HG03565 (cell line): ENCODE data around the gene LMBR1.
A peak's percentile ranks its signal among the peaks of the same experiment; 100 is the strongest.

ENCODE experiments used
- ATAC-seq: cut with Tn5 transposase; IDR thresholded peaks from one replicate; pipeline ENCODE4 v1.9.1; 2021; ENCODE audit warnings: mild to moderate bottlenecking, moderate library complexity; ENCODE audit not compliant: unreplicated experiment

The LMBR1 gene

GRCh38 chr7:156764016-156764669 lies 128.8 kb downstream of the LMBR1 start:
- ATAC-seq, result no peak

GRCh38 chr7:156759579-156760202 lies 133.3 kb downstream of the LMBR1 start:
- ATAC-seq, result no peak

- ATAC-seq, result no peak
These were observed 133.8 kb downstream of the LMBR1 start for GRCh38 chr7:156759143-156759542.

GRCh38 chr7:156754201-156754600 lies 138.8 kb downstream of the LMBR1 start:
- no peak for ATAC-seq

GRCh38 chr7:156753630-156754029 lies 139.4 kb downstream of the LMBR1 start:
- no peak for ATAC-seq

- ATAC-seq, result no peak
These were observed 139.8 kb downstream of the LMBR1 start for GRCh38 chr7:156753229-156753560.

GRCh38 chr7:156752367-156753228 lies 140.4 kb downstream of the LMBR1 start:
- no peak for ATAC-seq

GRCh38 chr7:156751319-156751718 lies 141.7 kb downstream of the LMBR1 start:
- peak; percentile 85 for ATAC-seq

GRCh38 chr7:156747718-156748117 lies 145.3 kb downstream of the LMBR1 start:
- ATAC-seq, result no peak

- ATAC-seq, result no peak
These were observed 146.1 kb downstream of the LMBR1 start for GRCh38 chr7:156746891-156747290.

- no peak for ATAC-seq
These were observed 153.4 kb downstream of the LMBR1 start for GRCh38 chr7:156739596-156739995.

GRCh38 chr7:156735851-156736250 lies 157.1 kb downstream of the LMBR1 start:
- ATAC-seq, result no peak

- ATAC-seq, result no peak
These were observed 159.3 kb downstream of the LMBR1 start for GRCh38 chr7:156733638-156734037.

GRCh38 chr7:156732091-156732625 lies 160.8 kb downstream of the LMBR1 start:
- no peak for ATAC-seq

GRCh38 chr7:156731651-156732050 lies 161.3 kb downstream of the LMBR1 start:
- no peak for ATAC-seq

GRCh38 chr7:156725936-156726335 lies 167.0 kb downstream of the LMBR1 start:
- ATAC-seq, result no peak

- ATAC-seq, result no peak
These were observed 167.9 kb downstream of the LMBR1 start for GRCh38 chr7:156725073-156725472.

GRCh38 chr7:156722043-156722826 lies 170.7 kb downstream of the LMBR1 start:
- no peak for ATAC-seq

- peak; percentile 54 for ATAC-seq
These were observed 189.1 kb downstream of the LMBR1 start for GRCh38 chr7:156703773-156704482.

- no peak for ATAC-seq
These were observed 189.8 kb downstream of the LMBR1 start for GRCh38 chr7:156703209-156703608.
